Measurements from ENCODE around the gene HTT.
"Not testable (repeated sequence)": the region's sequence is repeated elsewhere in the genome, so short reads cannot be mapped to it uniquely, and the experiment has no call there.

DNA sequence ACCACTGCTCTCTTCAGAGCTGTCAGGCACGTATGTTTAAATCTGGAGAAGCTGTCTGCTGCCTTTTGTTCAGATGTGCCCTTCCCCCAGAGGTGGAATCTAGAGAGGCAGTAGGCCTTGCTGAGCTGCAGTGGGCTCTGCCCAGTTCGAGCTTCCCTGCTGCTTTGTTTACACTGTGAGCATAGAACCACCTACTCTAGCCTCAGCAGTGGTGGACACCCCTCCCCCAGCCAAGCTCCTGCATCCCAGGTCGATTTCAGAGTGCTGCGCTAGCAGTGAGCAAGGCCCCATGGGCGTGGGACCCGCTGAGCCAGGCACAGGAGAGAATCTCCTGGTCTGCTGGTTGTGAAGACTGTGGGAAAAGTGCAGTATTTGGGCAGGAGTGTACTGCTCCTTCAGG is 92.0 kb downstream of the HTT start:
- TF ChIP-seq, protein P1, sequence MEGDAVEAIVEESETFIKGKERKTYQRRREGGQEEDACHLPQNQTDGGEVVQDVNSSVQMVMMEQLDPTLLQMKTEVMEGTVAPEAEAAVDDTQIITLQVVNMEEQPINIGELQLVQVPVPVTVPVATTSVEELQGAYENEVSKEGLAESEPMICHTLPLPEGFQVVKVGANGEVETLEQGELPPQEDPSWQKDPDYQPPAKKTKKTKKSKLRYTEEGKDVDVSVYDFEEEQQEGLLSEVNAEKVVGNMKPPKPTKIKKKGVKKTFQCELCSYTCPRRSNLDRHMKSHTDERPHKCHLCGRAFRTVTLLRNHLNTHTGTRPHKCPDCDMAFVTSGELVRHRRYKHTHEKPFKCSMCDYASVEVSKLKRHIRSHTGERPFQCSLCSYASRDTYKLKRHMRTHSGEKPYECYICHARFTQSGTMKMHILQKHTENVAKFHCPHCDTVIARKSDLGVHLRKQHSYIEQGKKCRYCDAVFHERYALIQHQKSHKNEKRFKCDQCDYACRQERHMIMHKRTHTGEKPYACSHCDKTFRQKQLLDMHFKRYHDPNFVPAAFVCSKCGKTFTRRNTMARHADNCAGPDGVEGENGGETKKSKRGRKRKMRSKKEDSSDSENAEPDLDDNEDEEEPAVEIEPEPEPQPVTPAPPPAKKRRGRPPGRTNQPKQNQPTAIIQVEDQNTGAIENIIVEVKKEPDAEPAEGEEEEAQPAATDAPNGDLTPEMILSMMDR (IDR thresholded peaks at IDR 0.05; ENCODE audit: low read depth, low read length, poor library complexity, severe bottlenecking): not testable (repeated sequence)
- not testable (repeated sequence) for TF ChIP-seq EZH2phosphoT487 (IDR thresholded peaks at IDR 0.05; ENCODE audit: borderline replicate concordance, low read length)
